Bronchial epithelial cell (primary cell): Measurements from ENCODE around the gene NID2. TPM values are rescaled to one million over a fixed set of nuclear protein-coding genes. Genes with fewer than 3 reads are reported as not detected.

Experiments
- DNase-seq: peaks from one replicate; pipeline ENCODE4 v3.0.0-alpha.2; 2010; ENCODE audit warnings: low read depth
- FAIRE-seq: peaks from 2 replicates; lab custom pipeline; 2011; peaks lifted over from hg19 to GRCh38; lab: Jason Lieb, UNC
- H3K27me3 ChIP-seq: 2 replicates; pipeline ENCODE4 v1.5.1; 2011; ENCODE audit warnings: low read length; ENCODE audit not compliant: control insufficient read depth, insufficient read depth
- H3K36me3 ChIP-seq: 2 replicates; pipeline ENCODE4 v1.5.1; 2011; ENCODE audit warnings: low read length; ENCODE audit not compliant: control insufficient read depth, insufficient read depth
- H3K4me3 ChIP-seq: 2 replicates; pipeline ENCODE4 v1.5.1; 2011; ENCODE audit warnings: mild to moderate bottlenecking, low read depth, low read length, control low read depth
- total RNA-seq: library from RNA; depleted of rRNA; stranded (reverse); fragments of >200 nt; gene quantifications from 2 replicates; pipeline ENCODE4 v1.2.1, GENCODE V29; 2014
- TF ChIP-seq, protein P1 (sequence below): IDR thresholded peaks from 2 replicates; pipeline ENCODE4 v1.5.1; 2011; ENCODE audit warnings: mild to moderate bottlenecking, moderate library complexity, low read length, control low read depth, inconsistent platforms; ENCODE audit not compliant: insufficient read depth, severe bottlenecking

Gene NID2
- total RNA-seq, 1 donor from 2014 or later, result 3.9 TPM

DNA sequence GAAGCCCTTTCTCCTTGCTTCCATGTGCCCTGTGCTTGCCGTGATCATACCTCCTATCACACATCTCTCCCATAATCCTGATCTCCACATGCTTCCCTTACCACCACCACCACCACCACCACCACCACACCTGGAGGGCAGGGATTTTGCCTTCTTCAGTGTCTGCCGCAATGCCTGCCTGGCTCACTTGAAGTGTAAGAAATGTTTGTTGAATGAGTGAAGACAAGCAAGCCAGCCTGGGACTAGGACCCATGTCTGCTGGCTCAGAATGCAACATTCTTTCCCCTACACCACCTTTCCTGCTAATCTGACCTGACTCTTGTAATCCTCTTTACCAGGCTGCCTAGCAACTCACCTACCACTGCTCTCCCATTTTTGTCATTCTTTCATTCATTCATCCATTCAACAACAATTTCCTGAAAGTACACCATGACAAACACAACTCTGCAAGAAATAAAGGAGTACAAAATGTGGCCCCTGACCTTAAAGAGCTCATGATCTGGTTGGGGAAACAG, 3.5 kb upstream of the NID2 start:
- no peak for FAIRE-seq
- no peak for DNase-seq

DNA sequence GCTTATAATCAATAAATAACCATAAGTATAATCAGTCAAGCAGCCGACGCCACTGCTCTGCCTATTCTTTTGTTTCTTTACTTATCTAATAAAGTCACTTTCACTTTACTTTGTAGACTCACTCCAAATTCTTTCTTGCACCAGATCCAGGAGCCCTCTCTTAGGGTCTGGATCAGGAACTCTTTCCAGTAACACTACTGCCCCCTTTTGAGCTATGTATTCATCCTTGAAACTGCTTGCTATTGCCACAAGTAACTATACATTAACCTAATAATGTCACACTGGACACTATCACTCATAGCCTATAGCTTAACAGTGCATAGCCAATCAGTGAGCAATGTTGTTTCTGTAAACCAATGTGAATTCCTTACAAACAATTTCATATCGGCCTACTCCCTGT, 2.8 kb upstream of the NID2 start:
- no peak for FAIRE-seq

More for the DNA sequence above, 3.5 kb upstream of the NID2 start:
- TF ChIP-seq, protein P1, sequence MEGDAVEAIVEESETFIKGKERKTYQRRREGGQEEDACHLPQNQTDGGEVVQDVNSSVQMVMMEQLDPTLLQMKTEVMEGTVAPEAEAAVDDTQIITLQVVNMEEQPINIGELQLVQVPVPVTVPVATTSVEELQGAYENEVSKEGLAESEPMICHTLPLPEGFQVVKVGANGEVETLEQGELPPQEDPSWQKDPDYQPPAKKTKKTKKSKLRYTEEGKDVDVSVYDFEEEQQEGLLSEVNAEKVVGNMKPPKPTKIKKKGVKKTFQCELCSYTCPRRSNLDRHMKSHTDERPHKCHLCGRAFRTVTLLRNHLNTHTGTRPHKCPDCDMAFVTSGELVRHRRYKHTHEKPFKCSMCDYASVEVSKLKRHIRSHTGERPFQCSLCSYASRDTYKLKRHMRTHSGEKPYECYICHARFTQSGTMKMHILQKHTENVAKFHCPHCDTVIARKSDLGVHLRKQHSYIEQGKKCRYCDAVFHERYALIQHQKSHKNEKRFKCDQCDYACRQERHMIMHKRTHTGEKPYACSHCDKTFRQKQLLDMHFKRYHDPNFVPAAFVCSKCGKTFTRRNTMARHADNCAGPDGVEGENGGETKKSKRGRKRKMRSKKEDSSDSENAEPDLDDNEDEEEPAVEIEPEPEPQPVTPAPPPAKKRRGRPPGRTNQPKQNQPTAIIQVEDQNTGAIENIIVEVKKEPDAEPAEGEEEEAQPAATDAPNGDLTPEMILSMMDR, result no peak
- Histone ChIP-seq H3K36me3 (no peaks in the 10 kb centered on the region), H3K27me3 (peaks cover 19% of the 10 kb centered on the region), H3K4me3 (no peak overlapping the region)

DNA sequence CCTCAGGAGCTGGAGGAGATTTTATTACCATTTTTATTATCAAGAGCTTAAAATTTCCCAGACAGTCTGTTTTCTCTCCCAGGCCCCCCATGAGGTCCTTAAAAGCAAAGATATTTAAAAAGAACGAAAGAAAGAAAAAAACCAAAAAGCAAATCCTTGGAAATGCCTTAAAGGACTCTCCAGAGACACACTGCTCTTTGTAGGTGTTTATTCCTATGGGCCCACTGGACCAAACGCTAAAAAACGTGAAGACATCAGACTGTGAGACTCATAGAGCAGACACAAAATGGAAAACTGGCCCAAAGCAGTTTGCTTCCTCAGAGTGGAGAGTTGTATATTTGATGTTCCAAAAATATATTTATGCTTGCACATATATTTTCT, 1.2 kb upstream of the NID2 start:
- Histone ChIP-seq H3K36me3 (no peaks in the 10 kb centered on the region), H3K4me3 (no peak overlapping the region), H3K27me3 (peaks cover 19% of the 10 kb centered on the region)
- TF ChIP-seq, protein P1, result no peak
- DNase-seq (no peak), FAIRE-seq (no peak)

More for the DNA sequence above, 2.8 kb upstream of the NID2 start:
- DNase-seq, result peak; percentile 29
- H3K27me3 ChIP-seq, result peaks cover 19% of the 10 kb centered on the region
- no peaks in the 10 kb centered on the region for H3K36me3 ChIP-seq
- TF ChIP-seq, protein P1, result no peak
- no peak overlapping the region for H3K4me3 ChIP-seq

DNA sequence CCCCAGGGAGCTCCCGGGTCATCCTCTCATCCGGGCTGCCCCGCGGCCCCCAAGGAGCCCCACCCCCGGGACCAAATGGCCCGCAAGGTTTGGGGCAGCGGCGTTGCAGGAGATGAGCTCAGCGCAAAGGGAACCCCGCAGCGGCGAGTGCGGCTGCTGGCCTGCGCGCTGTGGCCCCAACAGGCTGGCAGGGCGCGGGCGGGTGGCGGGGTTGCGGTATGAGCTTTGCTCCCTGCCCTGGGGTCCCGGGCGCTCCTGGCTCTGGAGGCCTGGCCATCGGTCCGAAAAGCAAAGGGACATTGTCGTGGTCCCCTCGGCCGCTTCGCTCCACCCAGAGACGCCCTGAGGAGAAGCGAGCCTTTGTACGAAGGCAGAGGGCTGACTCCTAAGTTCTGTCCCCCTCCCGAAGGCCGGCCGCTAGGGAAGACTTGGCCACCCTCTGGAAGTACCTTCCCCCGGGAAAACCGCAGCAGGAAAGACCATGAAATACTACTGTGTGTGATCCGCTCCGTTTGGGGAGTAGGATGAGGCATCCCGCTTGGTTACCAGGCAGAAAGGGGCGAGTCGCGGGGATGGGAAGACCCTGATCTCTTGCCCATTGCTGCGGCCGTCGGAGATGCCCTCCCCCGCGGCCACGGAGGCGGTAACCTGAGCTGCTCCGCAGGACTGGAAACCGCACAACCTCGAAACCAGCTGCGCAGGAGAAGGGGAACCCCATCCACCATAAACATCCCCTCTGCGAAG, 620 bp upstream of the NID2 start:
- TF ChIP-seq, protein P1, result no peak
- DNase-seq, result no peak
- Histone ChIP-seq H3K4me3 (peak overlapping the region; percentile 41), H3K27me3 (peaks cover 19% of the 10 kb centered on the region), H3K36me3 (no peaks in the 10 kb centered on the region)
- no peak for FAIRE-seq

DNA sequence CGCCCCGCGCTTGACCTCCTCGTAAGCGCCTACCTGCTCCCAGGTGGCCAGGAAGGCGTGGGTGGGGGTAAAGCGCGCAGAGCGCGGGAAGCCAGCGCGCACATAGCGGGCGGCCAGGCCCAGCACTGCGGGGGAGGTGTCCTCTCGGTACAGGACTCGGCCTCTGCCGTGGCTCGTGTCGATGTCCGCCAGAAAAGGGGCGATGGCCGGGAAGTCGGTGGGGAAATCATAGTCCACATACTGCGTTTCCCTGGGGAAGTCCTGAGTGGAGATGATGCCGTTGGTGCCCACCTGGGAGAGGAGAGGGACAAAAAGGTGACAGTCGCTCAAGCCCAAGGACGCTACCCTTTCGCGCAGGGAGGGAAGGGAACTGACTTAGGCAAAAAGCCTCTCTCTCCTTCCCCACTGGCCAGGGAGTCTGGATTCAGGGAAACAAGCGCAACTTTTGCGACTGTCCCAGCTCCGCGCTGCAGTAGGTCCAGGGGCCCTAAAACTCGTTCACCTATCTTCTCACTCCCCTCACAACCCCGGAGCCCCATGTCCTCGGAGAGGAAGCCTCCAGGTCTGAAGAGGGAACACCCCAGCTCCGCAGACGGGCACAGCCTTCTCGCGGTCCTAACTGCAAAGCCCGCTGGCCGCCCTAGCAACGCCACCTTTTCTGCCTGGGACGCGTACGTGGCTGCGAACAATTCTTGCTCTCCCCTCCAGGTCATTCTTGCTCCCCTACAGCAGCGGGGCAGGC, 815 bp downstream of the NID2 start:
- TF ChIP-seq, protein P1, result no peak
- no peak for DNase-seq
- peaks cover 19% of the 10 kb centered on the region for H3K27me3 ChIP-seq
- H3K36me3 ChIP-seq, result no peaks in the 10 kb centered on the region
- peak overlapping the region; percentile 41 for H3K4me3 ChIP-seq
- no peak for FAIRE-seq
